GM19023 (cell line): ENCODE results near the gene PPTC7.

Source experiments
- ATAC-seq: cut with Tn5 transposase; IDR thresholded peaks from one replicate; pipeline ENCODE4 v1.9.1; 2021; ENCODE audit warnings: mild to moderate bottlenecking, moderate library complexity; ENCODE audit not compliant: unreplicated experiment

The PPTC7 gene

DNA sequence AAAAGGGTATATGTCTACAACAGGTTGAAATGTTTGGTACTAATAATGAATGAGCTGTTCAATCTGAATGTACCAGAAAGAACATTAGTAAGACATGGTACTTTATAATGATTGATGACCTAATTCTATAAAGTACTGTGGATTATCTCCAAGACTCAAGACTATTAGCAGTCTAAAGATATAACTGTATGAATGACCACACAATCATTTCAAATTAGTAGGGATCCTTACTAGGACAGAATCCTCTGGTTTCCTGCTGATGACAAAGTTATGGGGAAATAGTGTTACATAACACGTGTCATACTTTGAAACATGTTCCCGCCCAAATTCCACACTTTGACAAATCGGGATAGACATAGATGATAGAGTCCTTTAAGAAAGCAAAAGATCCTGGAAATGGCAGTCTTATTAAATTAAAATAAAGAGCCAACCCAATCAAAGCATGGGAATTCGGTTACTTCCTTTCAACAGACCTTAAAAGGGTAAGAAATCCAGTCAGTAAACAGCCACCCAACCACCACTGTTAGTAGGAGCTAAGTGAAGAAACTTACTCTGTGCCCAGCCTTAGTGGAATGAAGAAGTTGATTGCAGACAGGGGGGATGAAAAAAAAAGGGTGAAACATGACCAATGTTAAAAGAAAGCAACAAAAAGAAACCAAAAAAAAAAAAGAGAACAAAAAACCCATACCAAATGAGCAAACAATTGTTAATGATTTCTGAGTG, 84.0 kb downstream of the PPTC7 start:
- ATAC-seq, result no peak
